ENCODE results near the gene RAD18.

RAD18 gene

DNA sequence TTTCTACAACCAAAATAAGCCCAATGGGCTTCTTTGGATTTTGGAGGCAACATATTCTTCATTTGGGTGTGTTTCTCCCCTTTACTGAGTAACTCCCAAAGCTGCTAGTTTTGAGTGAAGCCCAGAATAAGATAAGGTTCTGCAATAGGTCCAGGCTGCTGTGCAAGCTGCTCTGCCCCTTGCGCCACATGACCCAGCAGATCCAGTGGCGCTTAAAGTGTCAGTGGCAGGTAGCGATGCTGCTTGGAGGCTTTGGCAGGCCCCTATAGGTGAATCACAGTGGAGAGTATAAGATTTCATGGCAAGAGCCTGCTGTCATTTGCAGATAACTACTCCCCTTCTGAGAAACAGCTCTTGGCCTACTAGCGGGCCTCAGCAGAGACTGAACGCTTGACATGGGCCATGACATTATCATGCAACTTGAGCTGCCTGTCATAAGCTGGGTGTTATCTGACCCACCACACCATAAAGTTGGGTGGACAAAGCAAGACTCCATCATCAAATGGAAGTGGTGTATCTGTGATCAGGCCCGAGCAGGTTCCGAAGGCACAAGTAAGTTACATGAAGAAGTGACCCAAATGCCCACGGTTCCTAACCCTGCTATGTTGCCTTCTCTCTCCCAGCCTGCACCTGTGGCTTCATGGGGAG lies 105.4 kb downstream of the RAD18 start:
- FAIRE-seq = no peak

DNA sequence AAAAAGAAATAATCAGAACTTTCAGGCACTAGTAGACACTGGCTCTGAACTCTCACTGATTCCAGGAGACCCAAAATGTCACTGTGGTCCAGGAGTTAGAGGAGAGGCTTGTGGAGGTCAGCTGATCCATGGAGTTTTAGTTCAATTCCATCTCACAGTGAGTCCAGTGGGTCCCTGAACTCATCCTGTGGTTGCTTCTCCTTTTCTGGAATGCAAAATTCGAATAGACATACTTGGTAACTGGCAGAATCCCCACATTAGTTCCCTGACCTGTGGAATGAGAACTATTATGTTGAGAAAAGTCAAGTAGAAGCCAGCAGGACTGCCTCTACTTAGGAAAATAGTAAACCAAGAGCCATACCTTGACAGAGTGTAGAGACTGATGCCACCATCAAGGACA lies 106.6 kb downstream of the RAD18 start:
- FAIRE-seq = no peak

DNA sequence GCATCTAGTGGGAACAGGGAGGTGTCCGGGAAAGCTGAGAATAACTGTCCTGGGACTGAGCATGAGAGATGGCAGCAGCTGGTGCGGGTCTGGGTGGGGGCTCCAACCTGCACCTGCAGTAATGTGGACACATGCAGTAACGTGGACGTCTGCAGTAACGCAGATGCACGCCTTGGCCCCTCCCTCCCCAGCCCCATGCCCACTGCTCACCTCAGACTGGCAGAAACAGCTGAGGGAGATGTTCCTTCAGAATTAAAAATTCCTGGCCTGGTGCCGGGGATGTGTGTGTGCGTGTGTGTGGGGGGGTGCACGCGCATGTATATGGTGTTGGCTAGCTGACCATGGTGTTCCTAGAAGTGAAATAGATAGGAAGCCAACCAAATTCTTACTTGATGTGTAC lies 107.2 kb downstream of the RAD18 start:
- no peak for FAIRE-seq

DNA sequence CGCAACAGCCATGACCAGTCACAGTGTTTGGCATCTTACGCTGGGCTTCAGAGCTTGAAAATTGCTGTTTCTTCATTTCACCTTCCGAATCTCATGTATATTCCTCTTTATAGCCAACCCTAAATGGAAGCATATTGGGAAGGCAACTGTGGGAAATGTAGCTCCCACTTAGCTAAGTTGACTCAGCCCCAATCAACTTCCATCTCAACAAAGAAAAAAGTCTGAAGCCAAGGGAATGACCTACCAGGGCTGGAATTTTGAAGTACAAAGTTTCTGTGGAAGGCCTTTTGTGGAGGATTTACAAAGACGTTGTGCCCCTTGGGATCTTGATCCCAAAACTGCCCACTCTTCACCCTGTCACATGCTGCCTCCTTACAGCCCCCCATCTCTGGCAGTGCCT lies 108.6 kb downstream of the RAD18 start:
- no peak for FAIRE-seq

DNA sequence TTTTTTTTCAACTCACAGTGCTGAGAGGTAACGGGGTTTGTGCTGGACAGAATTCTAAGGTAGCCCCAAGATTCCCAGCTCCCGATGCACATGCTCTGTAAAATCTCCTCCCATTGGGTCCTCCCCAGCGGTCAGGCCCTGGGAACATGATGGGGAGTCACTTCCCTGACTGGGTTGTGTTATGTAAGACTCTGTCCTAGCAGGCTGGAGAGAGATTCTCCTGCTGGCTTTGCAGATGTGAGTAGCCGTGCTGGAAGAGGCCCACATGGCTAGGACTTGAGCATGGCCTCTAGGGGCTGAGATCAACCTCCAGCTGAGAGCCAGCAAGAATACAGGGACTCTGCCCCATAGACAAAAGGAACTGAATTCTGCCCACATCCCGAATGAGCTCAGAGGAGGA lies 110.2 kb downstream of the RAD18 start:
- FAIRE-seq = no peak

DNA sequence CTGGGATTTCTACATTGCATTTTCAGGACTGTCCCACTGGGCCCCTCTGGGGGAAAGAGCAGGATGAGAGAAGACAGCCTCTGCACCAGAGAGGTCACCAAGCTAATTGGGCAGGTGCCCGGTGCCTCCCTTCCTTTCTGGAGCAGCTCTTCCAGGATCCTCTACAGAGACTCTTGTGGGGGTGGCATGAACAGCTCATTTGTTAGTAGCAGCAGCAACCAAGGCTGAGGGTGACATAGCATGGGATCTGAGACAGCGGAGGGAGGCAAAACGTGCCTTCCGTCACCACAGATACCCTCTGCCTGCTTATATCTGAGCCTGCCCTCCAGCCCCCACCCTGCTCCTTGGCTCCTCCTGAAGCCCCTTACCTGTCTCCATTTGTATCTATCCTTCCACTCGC lies 110.8 kb downstream of the RAD18 start:
- FAIRE-seq = no peak

DNA sequence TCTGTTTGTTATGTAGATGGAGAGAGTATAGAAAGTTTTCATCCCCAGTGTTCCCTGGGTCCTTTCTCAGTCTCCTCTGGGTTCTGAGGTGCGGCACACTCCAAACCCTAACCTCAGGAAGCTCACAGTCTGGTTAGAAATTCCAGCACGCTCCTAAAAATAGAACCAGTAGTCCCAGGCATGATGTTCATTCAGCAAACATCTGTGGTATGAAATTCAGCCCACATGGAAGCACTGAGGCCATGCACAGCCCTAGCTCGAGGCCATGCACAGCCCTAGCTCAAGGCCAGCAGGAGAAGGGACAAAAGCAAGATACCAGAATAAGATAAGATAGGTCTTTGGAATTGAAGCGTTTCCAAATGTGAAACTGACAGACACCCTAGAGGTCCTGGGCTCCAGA lies 111.6 kb downstream of the RAD18 start:
- no peak for FAIRE-seq

DNA sequence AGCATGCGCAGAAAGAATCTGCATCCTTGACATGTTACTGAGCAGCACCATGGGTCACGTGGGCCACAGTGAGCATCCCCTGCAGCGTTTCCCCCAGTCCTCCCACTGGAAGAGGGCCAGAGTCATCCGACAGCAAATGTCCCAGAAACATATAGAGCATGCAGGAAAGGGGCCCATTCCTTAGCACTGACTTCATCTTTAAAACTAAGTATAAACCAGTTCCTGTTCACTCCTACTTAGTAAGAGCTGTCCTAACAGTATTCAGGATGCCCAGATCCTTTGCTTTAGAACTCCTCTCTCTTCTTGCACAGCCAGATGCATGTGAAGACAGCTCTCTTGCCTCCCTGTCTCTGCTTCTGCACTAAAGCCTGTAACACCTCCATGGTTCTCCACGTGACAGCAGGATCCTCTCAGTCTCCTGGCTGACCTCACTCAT lies 114.6 kb downstream of the RAD18 start:
- no peak for FAIRE-seq

DNA sequence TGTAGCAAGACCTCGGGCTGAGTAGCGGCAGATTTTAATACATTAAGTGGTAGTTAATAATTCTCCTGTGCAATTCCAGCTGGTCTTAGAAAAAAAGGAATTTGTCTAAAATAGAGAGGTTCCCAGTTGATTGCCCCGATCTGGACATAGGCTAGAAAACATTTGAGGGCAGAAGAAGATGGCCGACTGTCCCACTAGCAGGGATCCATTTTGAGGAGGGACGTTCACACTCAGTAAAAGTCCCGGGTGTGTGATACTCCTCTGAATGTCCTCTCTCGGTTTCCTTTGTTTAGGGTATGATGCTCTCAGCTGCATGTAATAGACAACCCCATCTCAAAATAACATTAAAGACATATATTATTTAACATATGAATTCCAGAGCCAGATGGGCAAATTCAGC lies 116.0 kb downstream of the RAD18 start:
- no peak for FAIRE-seq

DNA sequence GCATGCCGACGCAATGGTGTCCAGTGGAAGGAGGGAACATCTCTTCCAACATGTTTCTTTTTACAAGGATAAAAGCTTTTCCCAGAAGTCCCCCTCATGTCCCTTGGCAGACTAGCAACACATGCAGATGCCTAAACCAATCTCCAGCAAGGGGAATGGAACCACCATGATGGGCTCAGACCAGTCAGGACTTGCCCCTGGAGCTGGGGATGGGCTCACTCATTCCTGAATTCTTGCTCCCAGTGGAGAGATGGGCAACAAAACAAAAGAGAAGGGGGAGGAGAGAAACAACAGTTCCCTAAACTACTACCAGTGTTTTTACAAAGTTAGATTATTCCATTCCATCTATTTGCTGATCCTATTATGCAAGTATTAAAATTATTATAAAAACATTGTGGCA lies 117.1 kb downstream of the RAD18 start:
- FAIRE-seq = no peak

DNA sequence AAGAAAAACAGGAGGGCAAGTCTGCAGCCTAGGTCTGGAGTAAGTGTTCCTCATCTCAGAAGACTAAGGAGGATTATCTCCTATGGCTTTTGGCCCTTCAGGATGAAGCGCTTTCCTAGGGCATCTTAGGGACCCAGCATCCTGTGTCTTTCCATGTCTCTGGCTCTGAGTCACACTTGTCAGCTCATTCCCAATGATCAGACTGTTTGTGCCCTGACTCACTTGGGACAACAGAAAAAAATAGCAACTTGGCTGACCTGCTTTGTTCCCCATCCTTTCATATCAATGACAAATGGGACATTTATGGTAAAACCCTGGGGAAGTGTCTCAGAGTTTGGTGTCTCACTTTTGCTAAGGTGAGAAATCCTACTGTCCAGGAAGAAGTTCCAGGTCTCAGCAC lies 117.6 kb downstream of the RAD18 start:
- no peak for FAIRE-seq

DNA sequence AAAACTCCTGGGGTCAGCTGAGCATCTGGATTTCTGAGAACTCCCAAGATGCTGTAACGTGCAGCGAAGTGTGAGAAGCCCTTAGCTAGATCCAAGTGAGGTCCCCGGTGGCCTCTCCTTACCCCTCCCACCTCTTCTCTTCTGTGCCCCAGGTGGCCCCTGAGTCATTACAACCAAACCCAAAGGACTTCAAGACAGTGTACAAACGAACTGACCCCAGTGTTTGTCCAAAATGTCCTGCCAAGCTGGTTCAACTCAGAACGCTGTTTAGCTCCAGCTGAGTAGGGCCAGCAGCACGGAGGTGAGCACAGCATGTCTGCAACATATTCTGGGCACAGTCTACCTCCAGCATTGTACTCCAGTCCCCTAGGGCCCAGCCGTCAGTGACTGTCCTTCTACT lies 119.9 kb downstream of the RAD18 start:
- FAIRE-seq = no peak

DNA sequence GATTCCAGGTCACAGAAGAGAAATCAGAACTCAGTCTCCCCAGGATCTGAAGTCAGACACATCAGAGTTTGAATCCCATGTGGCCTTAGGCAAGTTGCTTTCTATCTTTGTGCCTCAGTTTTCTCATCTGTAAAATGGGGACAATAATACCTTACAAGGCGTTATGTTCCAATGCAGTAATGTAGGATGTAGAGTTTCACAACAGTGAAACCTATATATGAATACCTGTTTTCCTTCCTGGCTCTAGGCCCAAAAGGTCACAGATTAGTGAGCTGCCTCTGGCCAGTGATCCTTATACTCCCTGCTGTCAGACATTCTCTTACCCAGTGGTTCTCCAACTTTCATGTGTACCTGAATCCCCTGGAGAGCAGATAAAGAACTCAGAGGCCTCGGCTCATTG lies 121.0 kb downstream of the RAD18 start:
- no peak for FAIRE-seq

DNA sequence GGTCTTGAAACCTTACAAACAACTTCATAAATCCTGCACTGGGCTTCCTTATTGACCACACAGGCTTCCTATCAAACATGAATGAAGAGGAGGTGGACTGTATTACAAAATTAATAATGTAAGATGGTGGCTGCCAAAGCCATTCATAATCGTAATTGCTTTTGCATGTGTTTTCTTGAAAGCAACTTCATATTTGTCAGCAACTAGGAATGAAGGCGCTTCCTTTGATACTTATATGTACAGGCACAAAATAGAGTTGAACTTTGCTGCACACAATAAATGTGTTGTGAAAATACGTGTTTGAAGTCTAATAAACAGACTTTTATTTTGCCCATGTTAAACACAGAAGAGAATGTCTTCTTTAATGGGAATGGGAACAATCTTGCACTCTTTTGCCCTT lies 121.8 kb downstream of the RAD18 start:
- no peak for FAIRE-seq

DNA sequence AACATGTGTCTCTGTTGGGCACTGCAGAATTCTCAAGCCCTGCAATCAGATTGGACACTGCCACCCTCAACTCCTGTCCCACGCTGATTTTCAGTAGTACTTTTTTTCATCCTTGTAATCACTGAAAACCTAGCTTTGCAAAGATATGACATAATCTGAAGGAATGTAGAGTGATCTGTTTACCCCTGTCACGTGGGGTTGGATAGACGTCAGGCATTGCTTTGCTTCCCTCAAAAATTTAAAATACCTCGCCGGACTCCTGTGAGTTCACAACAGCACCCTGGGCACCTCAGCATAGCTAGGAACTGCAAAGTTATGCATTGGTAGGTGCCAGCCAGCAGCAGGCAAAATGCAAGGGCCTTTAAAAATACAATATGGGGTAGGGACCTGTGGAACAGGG lies 122.7 kb downstream of the RAD18 start:
- FAIRE-seq = no peak

DNA sequence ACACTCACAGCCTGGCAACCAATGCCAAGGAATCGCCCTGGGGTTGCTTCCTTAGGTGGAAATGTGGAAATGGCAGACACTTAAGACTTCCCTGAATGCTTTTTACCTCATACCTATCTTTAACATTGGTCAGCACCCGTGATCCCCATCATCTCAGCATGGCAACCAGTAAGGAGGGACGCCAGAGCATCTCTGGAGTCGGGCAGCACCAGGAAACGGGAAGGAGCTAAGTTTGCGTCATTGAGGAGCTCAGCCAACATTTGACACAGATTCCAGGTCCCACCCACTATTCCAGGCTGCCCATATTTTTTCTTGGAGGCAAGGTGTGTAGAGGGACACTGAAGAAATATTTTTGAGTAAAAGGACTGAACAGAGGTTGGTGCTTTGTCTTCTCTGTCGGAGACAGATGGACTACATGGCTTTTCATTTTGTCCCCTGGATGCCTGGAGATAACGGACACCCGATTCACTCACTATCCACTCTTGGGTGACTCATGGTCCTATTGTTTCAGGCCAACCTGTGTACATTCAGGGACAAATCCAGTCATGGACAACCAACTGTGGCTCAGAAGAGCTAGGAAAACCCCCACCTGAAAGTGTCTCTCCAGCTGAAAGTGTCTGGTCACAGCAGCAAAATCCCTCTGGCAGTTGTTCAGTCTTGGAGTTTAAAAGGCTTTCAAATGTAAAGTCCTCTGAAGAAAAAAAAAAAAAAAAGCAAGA lies 123.5 kb downstream of the RAD18 start:
- no peak for FAIRE-seq

DNA sequence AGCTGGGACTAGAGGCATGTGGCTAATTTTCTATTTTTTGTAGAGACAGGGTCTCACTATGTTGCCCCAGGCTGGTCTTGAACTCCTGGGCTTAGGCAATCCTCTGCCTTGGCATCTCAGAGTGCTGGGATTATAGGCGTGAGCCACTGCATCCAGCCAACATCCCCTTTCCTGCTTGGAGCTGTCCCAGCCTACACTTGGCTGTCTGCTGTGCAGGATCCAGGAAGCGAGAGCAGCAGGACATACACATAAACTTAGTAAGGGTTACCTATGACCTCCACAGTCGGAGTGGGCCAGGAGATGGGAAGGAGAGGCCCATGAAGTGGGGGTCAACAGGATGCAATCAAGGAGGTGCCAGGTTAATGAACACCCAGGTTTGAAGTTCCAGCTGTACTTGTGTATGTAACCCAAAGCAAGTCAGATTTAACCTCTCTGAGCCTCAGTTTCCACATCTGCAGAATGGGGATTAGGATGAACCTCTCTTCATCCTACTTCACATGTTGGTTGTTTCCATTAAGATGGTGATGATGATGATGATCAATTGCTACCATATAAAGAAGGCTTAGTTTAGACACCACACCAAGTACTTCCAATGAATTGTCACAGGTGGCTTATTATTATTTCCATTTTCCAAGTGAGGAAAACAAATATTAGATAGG lies 124.4 kb downstream of the RAD18 start:
- FAIRE-seq = no peak

DNA sequence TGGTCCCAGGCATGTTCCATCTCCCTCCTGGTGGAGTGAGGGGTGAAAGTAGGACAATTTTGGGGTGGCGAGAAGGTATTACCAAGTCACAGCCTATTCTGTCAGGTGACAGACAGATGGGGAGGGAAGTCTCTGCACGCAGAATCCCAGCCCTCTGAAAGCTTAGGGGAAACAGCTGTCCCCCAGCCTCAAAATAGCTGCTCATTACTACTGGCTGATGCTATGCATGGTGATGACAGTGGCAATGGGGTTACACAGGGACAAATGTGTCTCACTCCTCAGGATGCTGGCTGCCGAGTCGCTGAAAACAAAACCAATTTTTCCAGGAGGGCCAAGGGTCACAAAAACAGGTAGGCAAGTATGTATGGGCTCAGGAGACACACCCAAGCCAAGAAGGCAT lies 125.0 kb downstream of the RAD18 start:
- no peak for FAIRE-seq

DNA sequence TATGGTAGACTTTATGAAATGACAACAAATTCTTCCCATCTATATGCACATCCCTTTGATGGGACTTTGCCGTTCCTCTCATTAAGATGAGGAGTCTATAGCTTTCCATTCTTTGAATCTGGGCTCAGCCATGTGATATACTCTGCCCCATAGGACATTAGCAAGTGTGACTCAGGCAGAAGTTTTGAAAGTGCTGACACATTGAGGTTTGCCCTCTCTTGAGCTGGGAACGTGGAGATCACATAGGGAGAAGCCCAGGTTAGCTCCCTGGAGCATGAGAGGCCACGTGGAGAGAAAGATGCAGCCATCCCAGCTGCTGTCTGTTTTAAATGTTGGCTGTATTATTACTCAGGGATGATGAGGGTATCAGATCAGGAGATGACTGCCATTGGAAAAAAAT lies 126.1 kb downstream of the RAD18 start:
- no peak for FAIRE-seq

DNA sequence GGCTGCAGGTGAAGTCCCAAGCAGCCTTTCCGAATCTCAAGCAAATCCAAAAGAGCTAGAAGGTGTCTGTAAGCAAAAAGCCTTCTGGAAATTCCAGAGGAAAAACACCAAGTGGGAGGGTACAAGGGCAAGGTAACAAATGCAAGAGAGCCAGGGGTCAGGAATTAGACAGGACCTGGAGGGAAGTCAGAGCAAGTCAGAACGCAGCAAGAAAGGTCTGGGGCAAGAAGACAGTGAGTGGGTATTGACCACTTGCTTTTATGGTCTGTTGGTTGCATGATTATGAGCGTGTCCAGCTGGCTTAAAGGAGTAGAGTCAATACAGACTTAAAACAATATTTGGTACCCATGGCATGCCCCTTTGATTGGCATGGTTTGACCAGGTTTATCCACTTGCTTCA lies 127.2 kb downstream of the RAD18 start:
- FAIRE-seq = no peak

DNA sequence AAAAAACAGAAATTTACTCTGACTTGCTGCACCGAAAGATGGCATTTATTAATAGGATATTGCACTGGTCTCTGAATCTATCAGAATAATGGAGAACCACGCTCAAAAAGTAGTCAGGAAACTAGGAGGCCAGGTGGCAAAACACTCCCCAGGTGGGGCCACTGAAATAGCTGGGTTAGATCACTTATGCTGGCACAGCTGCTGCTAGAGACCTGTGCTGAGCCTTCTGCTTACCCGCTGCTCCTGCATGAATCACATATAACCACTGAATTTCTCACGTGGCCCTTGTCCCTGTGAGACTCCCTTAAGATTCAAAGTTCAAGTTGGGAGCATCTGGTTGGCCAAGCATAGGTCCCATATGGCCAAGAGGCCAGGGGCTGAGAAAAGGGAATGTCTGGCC lies 127.9 kb downstream of the RAD18 start:
- FAIRE-seq = no peak

DNA sequence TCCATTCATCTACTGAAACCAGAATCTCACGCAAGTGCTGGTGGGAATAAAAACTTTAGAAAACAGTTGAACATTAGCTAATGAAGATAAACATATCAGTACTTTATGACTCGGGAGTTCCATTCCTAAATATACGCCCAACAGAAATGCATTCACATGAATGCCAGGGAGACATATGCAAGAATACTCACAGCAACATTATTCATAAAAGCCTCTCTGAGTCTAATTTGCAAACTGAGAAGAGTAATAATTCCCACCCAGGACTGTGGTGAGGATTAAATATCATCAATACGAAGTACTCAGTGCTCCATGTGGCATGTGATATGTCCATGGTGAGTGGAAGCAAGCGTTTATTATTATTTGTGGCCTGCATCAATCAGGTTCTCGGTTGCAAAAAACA lies 128.3 kb downstream of the RAD18 start:
- no peak for FAIRE-seq

DNA sequence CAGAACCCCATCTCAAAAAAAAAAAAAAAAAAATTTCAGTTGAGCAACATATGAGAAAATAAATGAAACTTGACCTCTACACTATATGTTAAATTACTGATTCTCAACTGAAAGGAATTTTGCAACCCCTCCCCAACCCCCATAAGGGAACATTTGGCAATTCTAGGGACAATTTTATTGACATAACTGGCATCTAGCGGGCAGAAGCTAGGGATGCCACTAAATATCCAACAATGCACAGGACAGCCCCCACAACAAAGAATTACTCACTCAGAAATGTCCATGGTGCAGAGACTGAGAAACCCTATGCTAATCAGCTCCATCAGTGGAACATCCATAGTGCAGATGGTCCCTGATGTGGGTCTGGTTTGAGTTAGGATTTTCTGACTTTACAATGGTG lies 135.6 kb downstream of the RAD18 start:
- FAIRE-seq = no peak
